HuH-7 (cell line): ENCODE measurements around the gene VSNL1.

ENCODE experiments used
- DNase-seq: peaks from one replicate; pipeline ENCODE4 v3.0.0; 2011; ENCODE audit warnings: low spot score

VSNL1 gene

GRCh38 chr2:17646081-17646554 lies 105.6 kb downstream of the VSNL1 start:
- DNase-seq = peak; percentile 25

GRCh38 chr2:17646838-17647701 lies 106.6 kb downstream of the VSNL1 start:
- no peak for DNase-seq

GRCh38 chr2:17648581-17648980 lies 108.1 kb downstream of the VSNL1 start:
- no peak for DNase-seq

GRCh38 chr2:17649026-17649425 lies 108.5 kb downstream of the VSNL1 start:
- DNase-seq = no peak

- DNase-seq = no peak
Observed at GRCh38 chr2:17652681-17653394, 112.3 kb downstream of the VSNL1 start.

GRCh38 chr2:17657759-17658158 lies 117.3 kb downstream of the VSNL1 start:
- DNase-seq = no peak

- no peak for DNase-seq
Observed at GRCh38 chr2:17658251-17658843, 117.9 kb downstream of the VSNL1 start.

- DNase-seq = no peak
Observed at GRCh38 chr2:17660219-17660618, 119.7 kb downstream of the VSNL1 start.

GRCh38 chr2:17661460-17661859 lies 121.0 kb downstream of the VSNL1 start:
- no peak for DNase-seq

- no peak for DNase-seq
Observed at GRCh38 chr2:17662723-17663122, 122.2 kb downstream of the VSNL1 start.

- DNase-seq = no peak
Observed at GRCh38 chr2:17664534-17664933, 124.0 kb downstream of the VSNL1 start.

GRCh38 chr2:17667898-17668297 lies 127.4 kb downstream of the VSNL1 start:
- no peak for DNase-seq

- DNase-seq = no peak
Observed at GRCh38 chr2:17672583-17673317, 132.3 kb downstream of the VSNL1 start.

GRCh38 chr2:17674817-17675216 lies 134.3 kb downstream of the VSNL1 start:
- no peak for DNase-seq

- no peak for DNase-seq
Observed at GRCh38 chr2:17680119-17680518, 139.6 kb downstream of the VSNL1 start.

GRCh38 chr2:17682098-17682857 lies 141.8 kb downstream of the VSNL1 start:
- no peak for DNase-seq

- DNase-seq = no peak
Observed at GRCh38 chr2:17683981-17684380, 143.5 kb downstream of the VSNL1 start.

GRCh38 chr2:17688600-17688999 lies 148.1 kb downstream of the VSNL1 start:
- no peak for DNase-seq

GRCh38 chr2:17689010-17689409 lies 148.5 kb downstream of the VSNL1 start:
- no peak for DNase-seq

GRCh38 chr2:17690776-17691175 lies 150.3 kb downstream of the VSNL1 start:
- DNase-seq = no peak
